ENCODE measurements around the gene CCDC106.

DNA sequence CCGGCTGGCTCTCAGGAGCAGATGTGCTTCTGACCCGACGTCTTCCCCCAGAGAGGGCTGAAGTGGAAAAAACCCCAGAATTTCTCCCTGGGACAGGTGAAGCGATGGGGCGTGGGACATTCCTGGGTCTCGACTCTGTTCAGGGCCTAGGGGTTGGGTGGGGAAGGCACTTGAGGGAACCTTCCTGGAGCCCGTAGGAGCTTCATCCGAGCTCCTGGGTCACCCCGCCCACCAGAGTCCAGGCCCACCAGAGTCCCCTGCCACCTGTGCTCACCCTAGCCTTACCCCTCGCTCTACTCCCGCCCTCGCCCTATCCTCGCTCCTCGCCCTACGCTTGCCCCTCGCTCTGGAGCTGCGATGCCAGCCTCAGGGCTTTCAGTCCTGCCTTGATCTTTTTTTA lies 50.2 kb downstream of the CCDC106 start:
- TF ChIP-seq EZH2phosphoT487 (IDR thresholded peaks at IDR 0.05; ENCODE audit: insufficient read depth, low read depth) (no peak), EZH2 (IDR thresholded peaks at IDR 0.05; ENCODE audit: insufficient read depth, poor library complexity, severe bottlenecking) (no peak)

Data from GM23248 (cell line).